Rectal smooth muscle tissue (tissue), 1 donor: ENCODE data around the gene TFB1M.
"Not testable (repeated sequence)": the region's sequence is repeated elsewhere in the genome, so short reads cannot be mapped to it uniquely, and the experiment has no call there.

Source experiments
- H3K27ac ChIP-seq: one replicate; pipeline ENCODE4 v1.7.0; 2013; ENCODE audit warnings: low read depth, low read length, inconsistent platforms
- H3K27me3 ChIP-seq: one replicate; pipeline ENCODE4 v1.7.0; 2013; ENCODE audit warnings: low read length; ENCODE audit not compliant: control insufficient read depth, insufficient read depth
- H3K36me3 ChIP-seq: one replicate; pipeline ENCODE4 v1.7.0; 2013; ENCODE audit warnings: low read length; ENCODE audit not compliant: control insufficient read depth, insufficient read depth
- H3K4me1 ChIP-seq: one replicate; pipeline ENCODE4 v1.7.0; 2013; ENCODE audit warnings: low read length; ENCODE audit not compliant: control insufficient read depth, insufficient read depth
- H3K4me3 ChIP-seq: one replicate; pipeline ENCODE4 v1.7.0; 2013; ENCODE audit warnings: low read length
- H3K9ac ChIP-seq: one replicate; pipeline ENCODE4 v1.7.0; 2013; ENCODE audit warnings: low read length

The TFB1M gene

DNA sequence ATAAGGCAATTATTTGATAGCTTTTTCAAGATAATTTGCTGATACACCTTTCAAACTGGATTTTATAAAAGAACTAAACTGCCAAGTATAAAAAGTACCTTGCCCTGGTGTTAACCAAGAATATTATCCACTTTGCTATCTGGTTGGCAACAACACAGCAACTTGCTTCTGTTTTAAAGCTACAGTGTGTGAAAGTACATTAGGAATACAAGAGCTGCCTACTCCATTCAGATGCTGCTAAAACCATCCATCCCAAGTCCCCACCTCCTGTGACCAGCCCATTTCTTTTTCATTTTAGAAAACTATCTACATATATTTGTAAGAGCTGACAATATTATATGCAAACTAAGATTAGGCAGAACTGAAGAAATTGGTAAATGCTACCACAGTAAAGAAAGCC lies 37.6 kb downstream of the TFB1M start:
- Histone ChIP-seq H3K27me3 (peaks cover 2% of the 10 kb centered on the region), H3K9ac (no peak overlapping the region), H3K4me1 (peaks cover 28% of the 10 kb centered on the region), H3K36me3 (no peaks in the 10 kb centered on the region), H3K4me3 (no peak overlapping the region), H3K27ac (no peak overlapping the region)

DNA sequence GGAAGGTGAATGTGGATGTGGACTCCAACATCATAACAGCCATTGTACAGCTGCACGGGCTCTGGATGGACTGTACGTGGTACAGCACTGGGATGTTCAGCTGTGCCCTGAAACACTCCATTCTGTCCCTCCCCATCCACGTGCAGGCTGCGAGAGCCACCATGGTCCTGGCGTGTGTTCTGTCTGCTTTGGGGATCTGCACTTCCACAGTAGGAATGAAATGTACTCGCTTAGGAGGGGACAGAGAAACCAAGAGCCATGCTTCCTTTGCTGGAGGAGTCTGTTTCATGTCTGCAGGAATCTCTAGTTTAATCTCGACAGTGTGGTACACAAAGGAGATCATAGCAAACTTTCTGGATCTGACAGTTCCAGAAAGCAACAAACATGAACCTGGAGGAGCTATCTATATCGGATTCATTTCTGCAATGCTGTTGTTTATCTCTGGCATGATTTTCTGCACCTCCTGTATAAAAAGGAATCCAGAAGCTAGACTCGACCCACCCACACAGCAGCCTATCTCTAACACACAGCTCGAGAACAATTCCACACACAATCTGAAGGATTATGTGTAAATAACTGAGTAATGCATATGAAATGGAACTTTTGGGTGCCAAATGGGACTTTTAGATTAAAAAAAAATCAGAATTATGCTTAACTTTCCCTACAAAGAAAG lies 38.3 kb downstream of the TFB1M start:
- H3K4me1 ChIP-seq: peaks cover 28% of the 10 kb centered on the region
- H3K27me3 ChIP-seq: peaks cover 2% of the 10 kb centered on the region
- no peak overlapping the region for H3K9ac ChIP-seq
- no peak overlapping the region for H3K4me3 ChIP-seq
- no peaks in the 10 kb centered on the region for H3K36me3 ChIP-seq
- H3K27ac ChIP-seq: peak overlapping the region; percentile 82

DNA sequence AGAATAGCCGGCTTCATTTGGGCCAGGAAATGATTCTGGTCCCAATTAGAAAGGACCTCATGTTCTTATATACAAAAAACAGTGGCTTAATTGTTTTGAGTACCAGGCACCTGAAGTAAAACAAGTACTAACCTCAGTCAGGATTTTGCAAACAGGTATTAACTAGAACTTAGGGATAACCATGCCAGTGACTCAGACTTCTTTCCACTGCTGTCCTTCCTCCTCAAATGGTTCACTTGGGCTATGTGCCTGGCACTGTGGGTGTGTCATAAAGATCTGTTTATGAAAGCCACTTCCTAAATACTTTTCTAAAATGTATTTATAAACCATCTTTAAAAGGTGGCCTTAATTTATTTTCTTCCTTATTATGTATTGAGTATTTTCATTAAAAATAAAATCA lies 39.8 kb downstream of the TFB1M start:
- H3K27me3 ChIP-seq: no peaks in the 10 kb centered on the region
- no peak overlapping the region for H3K27ac ChIP-seq
- no peak overlapping the region for H3K4me3 ChIP-seq
- no peak overlapping the region for H3K9ac ChIP-seq
- H3K36me3 ChIP-seq: no peaks in the 10 kb centered on the region
- H3K4me1 ChIP-seq: peaks cover 28% of the 10 kb centered on the region

DNA sequence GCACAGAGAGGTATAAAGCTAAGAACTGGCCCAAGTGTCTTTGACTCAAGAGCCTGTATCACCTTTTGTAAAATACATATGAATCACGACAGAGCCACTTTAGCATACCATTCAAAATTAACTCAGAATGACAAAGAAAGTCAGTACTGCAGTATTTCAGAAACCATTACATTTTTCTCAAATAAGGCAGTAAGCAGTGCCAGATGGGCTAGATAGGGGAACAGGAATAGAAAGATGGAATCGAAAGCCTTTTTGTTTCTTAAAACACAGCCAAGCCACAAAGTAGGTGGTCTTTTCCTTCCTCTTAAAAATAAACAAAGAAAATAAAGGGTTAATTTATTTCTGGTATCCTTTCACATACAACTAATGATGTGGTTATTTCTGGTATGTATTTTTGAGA lies 40.2 kb downstream of the TFB1M start:
- H3K27ac ChIP-seq: no peak overlapping the region
- no peak overlapping the region for H3K4me3 ChIP-seq
- H3K9ac ChIP-seq: no peak overlapping the region
- peaks cover 28% of the 10 kb centered on the region for H3K4me1 ChIP-seq
- H3K27me3 ChIP-seq: no peaks in the 10 kb centered on the region
- no peaks in the 10 kb centered on the region for H3K36me3 ChIP-seq

DNA sequence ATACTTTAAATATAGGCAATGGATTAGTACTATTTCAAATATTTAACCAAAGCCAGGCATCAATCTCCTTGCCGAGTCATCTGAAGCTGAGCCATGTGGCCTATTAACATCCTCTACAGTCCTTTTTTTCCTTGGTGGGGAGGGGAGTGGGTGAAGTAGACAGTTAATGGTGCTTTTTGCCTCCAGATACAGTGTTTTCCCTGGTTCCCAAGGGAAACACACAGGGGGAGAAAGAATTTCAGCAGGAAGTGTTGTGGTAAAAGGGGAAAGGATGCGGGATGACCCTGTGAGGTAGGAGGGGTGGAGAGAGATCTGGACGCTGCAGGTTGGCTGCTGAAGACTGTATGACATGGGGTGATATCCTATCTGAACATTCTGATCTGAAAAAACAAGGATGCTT lies 40.9 kb downstream of the TFB1M start:
- no peaks in the 10 kb centered on the region for H3K27me3 ChIP-seq
- H3K4me3 ChIP-seq: no peak overlapping the region
- H3K4me1 ChIP-seq: peaks cover 28% of the 10 kb centered on the region
- H3K27ac ChIP-seq: peak overlapping the region; percentile 69
- H3K36me3 ChIP-seq: no peaks in the 10 kb centered on the region
- no peak overlapping the region for H3K9ac ChIP-seq

DNA sequence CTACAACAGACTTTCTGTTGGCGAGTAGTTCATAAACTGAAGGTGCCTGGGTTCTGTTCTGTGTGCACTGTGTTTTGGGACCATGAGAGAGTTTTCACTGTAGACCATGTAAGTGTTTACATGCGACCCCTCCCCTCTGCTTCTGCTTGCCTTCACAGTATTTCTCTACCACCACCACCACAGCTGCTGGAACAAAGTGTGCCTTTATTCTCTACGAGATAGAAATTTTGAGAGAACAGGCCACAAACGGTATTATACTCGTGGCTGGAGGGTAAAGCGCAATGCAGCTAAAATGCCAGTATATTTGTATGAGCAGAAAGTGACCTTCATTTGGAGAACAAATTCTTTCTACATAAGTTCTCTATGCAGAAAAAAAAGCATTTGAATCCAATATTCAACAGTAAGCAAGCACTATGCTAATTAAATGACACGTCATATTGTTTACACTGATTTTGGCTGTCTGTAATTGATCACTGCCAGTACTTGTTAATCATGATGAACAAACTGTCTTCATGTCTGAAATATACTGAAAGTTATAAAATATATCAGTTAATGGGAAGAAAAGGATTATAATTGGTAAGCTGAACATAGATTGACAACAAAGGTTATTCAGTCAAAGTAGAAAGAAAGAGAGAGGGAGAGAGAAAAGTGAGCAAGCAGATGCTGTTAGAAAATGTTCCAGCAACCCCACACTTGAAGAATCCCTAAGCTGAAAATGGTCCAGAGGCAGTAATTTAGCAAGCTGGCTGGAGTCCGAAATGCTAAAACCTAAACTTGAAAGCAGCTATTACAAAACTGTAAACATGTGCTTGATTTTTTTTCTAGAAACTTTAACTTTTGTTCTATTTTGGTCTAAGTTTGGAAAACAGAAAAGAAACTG lies 41.7 kb downstream of the TFB1M start:
- H3K4me3 ChIP-seq: no peak overlapping the region
- H3K27me3 ChIP-seq: no peaks in the 10 kb centered on the region
- H3K36me3 ChIP-seq: no peaks in the 10 kb centered on the region
- no peak overlapping the region for H3K9ac ChIP-seq
- H3K27ac ChIP-seq: peak overlapping the region; percentile 69
- H3K4me1 ChIP-seq: peaks cover 28% of the 10 kb centered on the region

DNA sequence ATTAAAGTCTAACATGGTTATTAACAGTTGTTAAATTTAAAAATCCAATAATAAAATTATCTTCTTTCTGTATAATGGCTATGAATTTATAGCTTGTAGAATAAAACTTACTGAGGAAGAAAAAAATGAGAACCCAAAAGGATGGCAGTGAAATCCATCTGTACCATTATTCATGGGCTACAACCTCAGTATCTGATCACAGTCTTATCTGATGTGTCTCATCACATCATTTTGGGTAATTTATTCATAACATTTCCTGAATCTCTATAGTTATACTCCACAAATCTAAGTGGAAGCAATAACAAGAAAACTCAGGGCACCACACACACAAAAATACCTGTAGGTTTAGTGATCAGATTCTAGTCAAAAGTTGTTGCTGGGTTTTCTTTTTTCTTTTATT lies 43.1 kb downstream of the TFB1M start:
- Histone ChIP-seq H3K4me1 (peaks cover 25% of the 10 kb centered on the region), H3K36me3 (no peaks in the 10 kb centered on the region), H3K4me3 (no peak overlapping the region), H3K27me3 (no peaks in the 10 kb centered on the region), H3K9ac (no peak overlapping the region), H3K27ac (no peak overlapping the region)

DNA sequence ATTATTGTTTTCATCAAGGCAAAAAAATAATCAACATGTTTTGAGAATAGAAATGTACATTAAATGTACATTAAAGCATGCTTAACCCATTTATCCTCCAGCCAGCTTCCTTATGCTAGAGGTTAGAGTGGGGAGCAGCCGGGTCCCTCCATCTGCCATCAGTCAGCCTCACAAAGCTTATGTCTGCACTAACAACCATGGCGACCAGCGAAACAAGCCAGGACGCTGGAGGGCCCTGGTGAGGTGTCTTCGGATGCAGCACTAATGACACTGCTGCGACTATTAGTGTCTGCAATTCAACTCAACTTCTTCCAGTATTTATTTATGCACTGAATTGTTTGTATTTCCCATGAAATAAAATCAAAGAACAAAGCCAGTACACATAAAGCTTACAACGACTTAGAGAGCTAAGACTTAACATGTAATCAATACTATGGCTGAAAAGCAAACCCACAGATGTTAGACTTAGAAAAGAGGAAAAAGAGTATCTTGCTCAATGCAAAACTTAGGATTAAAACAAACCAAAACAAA lies 43.7 kb downstream of the TFB1M start:
- no peaks in the 10 kb centered on the region for H3K36me3 ChIP-seq
- no peaks in the 10 kb centered on the region for H3K27me3 ChIP-seq
- peaks cover 23% of the 10 kb centered on the region for H3K4me1 ChIP-seq
- no peak overlapping the region for H3K9ac ChIP-seq
- H3K27ac ChIP-seq: no peak overlapping the region
- H3K4me3 ChIP-seq: no peak overlapping the region

DNA sequence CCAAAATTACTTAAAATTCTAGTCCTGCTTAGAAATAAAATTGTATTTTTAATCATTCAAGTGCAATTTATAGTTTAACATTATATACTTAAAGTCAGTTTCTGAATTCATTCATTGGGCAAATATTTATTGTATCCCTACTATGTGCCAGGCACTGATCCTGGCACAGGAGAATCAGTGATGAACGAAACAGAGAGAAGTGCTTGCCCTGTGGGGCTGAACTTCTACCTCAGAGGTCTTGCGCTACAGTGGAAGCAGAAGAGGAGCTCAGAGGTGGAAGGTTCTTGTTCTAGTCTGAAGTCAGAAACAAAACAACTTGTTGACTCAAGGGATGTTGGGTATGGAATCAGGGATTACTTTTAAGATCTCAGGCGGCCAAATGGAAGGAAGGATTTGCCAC lies 44.5 kb downstream of the TFB1M start:
- no peaks in the 10 kb centered on the region for H3K27me3 ChIP-seq
- H3K4me3 ChIP-seq: no peak overlapping the region
- H3K27ac ChIP-seq: no peak overlapping the region
- no peak overlapping the region for H3K9ac ChIP-seq
- H3K36me3 ChIP-seq: no peaks in the 10 kb centered on the region
- peaks cover 23% of the 10 kb centered on the region for H3K4me1 ChIP-seq

DNA sequence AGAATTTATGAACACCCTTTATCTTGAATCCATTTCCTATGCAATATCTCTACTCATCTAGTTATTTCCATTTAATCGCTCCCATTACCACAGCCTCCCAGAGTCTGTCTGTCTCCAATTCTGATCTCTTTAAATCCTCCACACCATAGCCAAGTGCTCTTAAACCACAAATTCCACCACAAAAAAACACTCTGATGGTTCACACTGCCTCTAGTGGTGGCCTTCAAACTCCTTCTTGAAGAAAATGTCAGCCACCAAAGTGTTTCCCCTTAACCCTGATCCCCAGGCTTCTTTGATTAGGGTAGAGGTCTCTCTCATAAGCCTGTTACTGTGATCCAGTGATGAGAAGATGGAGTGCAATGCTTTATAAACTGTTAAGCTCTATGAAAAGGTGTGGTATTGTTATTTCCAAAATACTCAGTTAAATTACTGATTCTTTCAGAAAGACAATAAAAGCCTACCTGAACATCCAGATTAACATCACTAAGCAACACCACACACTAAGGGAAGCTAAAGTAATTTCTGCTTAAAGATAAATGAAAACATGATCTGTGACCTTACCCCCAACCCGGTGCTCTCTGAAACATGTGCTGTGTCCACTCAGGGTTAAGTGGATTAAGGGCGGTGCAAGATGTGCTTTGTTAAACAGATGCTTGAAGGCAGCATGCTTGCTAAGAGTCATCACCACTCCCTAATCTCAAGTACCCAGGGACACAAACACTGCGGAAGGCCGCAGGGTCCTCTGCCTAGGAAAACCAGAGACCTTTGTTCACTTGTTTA lies 46.0 kb downstream of the TFB1M start:
- not testable (repeated sequence) for H3K9ac ChIP-seq, H3K4me3 ChIP-seq, H3K36me3 ChIP-seq, H3K27me3 ChIP-seq, H3K27ac ChIP-seq
- peaks cover 19% of the 10 kb centered on the region for H3K4me1 ChIP-seq

DNA sequence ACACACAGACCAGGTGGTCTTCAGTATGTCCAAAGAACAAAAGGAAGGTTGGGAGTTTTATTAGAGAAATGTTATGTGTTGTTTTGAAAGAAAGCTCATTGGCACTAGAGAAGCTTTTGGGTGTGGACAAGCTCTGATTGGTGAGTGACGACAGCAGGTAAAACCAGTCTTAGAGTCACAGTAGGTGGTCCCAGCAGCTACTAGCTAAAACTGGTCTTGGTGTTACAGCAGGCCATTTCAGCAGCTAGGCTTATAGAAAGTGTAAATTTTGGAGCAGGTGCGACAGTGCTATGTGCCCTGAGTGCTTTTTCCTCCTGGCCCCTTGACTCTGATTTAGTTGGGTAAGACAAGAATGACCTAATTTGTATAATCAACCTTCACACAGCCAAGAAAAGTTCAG lies 46.9 kb downstream of the TFB1M start:
- H3K9ac ChIP-seq: no peak overlapping the region
- no peaks in the 10 kb centered on the region for H3K27me3 ChIP-seq
- no peak overlapping the region for H3K4me3 ChIP-seq
- H3K4me1 ChIP-seq: peaks cover 14% of the 10 kb centered on the region
- no peaks in the 10 kb centered on the region for H3K36me3 ChIP-seq
- H3K27ac ChIP-seq: no peak overlapping the region

DNA sequence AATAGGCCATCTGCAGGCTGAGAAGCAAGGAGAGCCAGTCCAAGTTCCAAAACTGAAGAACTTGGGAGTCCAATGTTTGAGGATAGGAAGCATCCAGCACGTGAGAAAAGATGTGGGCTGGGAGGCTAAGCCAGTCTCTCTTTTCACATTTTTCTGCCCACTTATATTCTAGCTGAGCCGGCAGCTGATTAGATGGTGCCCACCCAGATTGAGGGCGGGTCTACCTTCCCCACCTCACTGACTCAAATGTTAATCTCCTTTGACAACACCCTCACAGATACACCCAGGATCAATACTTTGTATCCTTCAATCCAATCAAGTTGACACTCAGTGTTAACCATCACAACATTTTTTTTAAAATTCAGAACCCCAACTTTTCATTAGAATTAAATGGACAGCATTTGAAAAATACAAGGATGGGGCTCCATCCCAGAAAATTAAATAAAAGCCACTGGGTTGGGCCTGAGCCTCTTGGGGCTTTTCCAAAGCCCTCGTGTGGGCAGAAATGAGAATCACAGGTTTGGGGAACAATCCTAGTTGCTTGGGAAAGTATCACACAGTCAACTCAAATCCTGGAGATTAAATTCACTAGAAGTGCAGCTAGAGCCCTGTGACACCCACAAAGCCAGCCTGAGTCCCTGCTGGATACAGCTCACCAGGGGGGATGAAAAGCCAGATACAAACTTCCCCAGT lies 48.3 kb downstream of the TFB1M start:
- Histone ChIP-seq H3K9ac (no peak overlapping the region), H3K36me3 (no peaks in the 10 kb centered on the region), H3K27me3 (no peaks in the 10 kb centered on the region), H3K4me1 (peaks cover 6% of the 10 kb centered on the region), H3K4me3 (no peak overlapping the region), H3K27ac (no peak overlapping the region)
